ENCODE measurements around the gene CTNNA3. TPM values are rescaled to one million over a fixed set of nuclear protein-coding genes. Genes with fewer than 3 reads are reported as not detected.
"Not testable (repeated sequence)": the region's sequence is repeated elsewhere in the genome, so short reads cannot be mapped to it uniquely, and the experiment has no call there.

Gene CTNNA3
- total RNA-seq, 1 donor from 2014 or later: 0.30 TPM

GRCh38 chr10:67596641-67597040 is 99.4 kb downstream of the CTNNA3 start:
- no peak for DNase-seq (ENCODE audit: extremely low spot score, unreplicated experiment)
- H3K27ac Mint-ChIP-seq (ENCODE audit: unreplicated experiment): no peak overlapping the region
- no peak overlapping the region for H3K4me3 Mint-ChIP-seq (ENCODE audit: unreplicated experiment)
- peaks cover 38% of the 10 kb centered on the region for H3K4me1 Mint-ChIP-seq (ENCODE audit: unreplicated experiment)
- H3K9me3 Mint-ChIP-seq (ENCODE audit: unreplicated experiment): peaks cover 19% of the 10 kb centered on the region
- peaks cover 3% of the 10 kb centered on the region for H3K36me3 Mint-ChIP-seq (ENCODE audit: unreplicated experiment)
- no peak for TF ChIP-seq CTCF (IDR thresholded peaks at IDR 0.05)
- no peaks in the 10 kb centered on the region for H3K27me3 Mint-ChIP-seq (ENCODE audit: unreplicated experiment)

GRCh38 chr10:67587771-67588170 is 108.2 kb downstream of the CTNNA3 start:
- no peak for TF ChIP-seq CTCF (IDR thresholded peaks at IDR 0.05)
- Mint-ChIP-seq H3K4me3 (ENCODE audit: unreplicated experiment) (no peak overlapping the region), H3K27ac (ENCODE audit: unreplicated experiment) (no peak overlapping the region), H3K9me3 (ENCODE audit: unreplicated experiment) (peaks cover 35% of the 10 kb centered on the region), H3K4me1 (ENCODE audit: unreplicated experiment) (peaks cover 14% of the 10 kb centered on the region), H3K36me3 (ENCODE audit: unreplicated experiment) (peaks cover 9% of the 10 kb centered on the region), H3K27me3 (ENCODE audit: unreplicated experiment) (no peaks in the 10 kb centered on the region)
- no peak for DNase-seq (ENCODE audit: extremely low spot score, unreplicated experiment)

- no peak for TF ChIP-seq CTCF (IDR thresholded peaks at IDR 0.05)
- no peak for DNase-seq (ENCODE audit: extremely low spot score, unreplicated experiment)
- no peak overlapping the region for H3K27ac Mint-ChIP-seq (ENCODE audit: unreplicated experiment)
- H3K27me3 Mint-ChIP-seq (ENCODE audit: unreplicated experiment): peaks cover 10% of the 10 kb centered on the region
- no peaks in the 10 kb centered on the region for H3K36me3 Mint-ChIP-seq (ENCODE audit: unreplicated experiment)
- H3K4me3 Mint-ChIP-seq (ENCODE audit: unreplicated experiment): no peak overlapping the region
- H3K9me3 Mint-ChIP-seq (ENCODE audit: unreplicated experiment): no peaks in the 10 kb centered on the region
- no peaks in the 10 kb centered on the region for H3K4me1 Mint-ChIP-seq (ENCODE audit: unreplicated experiment)
Observed at GRCh38 chr10:67575532-67575931, 120.5 kb downstream of the CTNNA3 start.

GRCh38 chr10:67573484-67573883 is 122.5 kb downstream of the CTNNA3 start:
- H3K27me3 Mint-ChIP-seq (ENCODE audit: unreplicated experiment): peaks cover 10% of the 10 kb centered on the region
- DNase-seq (ENCODE audit: extremely low spot score, unreplicated experiment): no peak
- H3K4me1 Mint-ChIP-seq (ENCODE audit: unreplicated experiment): no peaks in the 10 kb centered on the region
- no peak overlapping the region for H3K4me3 Mint-ChIP-seq (ENCODE audit: unreplicated experiment)
- TF ChIP-seq CTCF (IDR thresholded peaks at IDR 0.05): no peak
- H3K36me3 Mint-ChIP-seq (ENCODE audit: unreplicated experiment): no peaks in the 10 kb centered on the region
- no peak overlapping the region for H3K27ac Mint-ChIP-seq (ENCODE audit: unreplicated experiment)
- no peaks in the 10 kb centered on the region for H3K9me3 Mint-ChIP-seq (ENCODE audit: unreplicated experiment)

- no peak for TF ChIP-seq CTCF (IDR thresholded peaks at IDR 0.05)
- no peak for DNase-seq (ENCODE audit: extremely low spot score, unreplicated experiment)
- Mint-ChIP-seq H3K4me1 (ENCODE audit: unreplicated experiment) (no peaks in the 10 kb centered on the region), H3K9me3 (ENCODE audit: unreplicated experiment) (no peaks in the 10 kb centered on the region), H3K27ac (ENCODE audit: unreplicated experiment) (no peak overlapping the region), H3K4me3 (ENCODE audit: unreplicated experiment) (no peak overlapping the region), H3K27me3 (ENCODE audit: unreplicated experiment) (peaks cover 10% of the 10 kb centered on the region), H3K36me3 (ENCODE audit: unreplicated experiment) (no peaks in the 10 kb centered on the region)
Observed at GRCh38 chr10:67571503-67571902, 124.5 kb downstream of the CTNNA3 start.

GRCh38 chr10:67558311-67558710 is 137.7 kb downstream of the CTNNA3 start:
- DNase-seq (ENCODE audit: extremely low spot score, unreplicated experiment); H3K4me3 Mint-ChIP-seq (ENCODE audit: unreplicated experiment); H3K27ac Mint-ChIP-seq (ENCODE audit: unreplicated experiment); H3K4me1 Mint-ChIP-seq (ENCODE audit: unreplicated experiment); H3K27me3 Mint-ChIP-seq (ENCODE audit: unreplicated experiment); H3K36me3 Mint-ChIP-seq (ENCODE audit: unreplicated experiment): not testable (repeated sequence)
- H3K9me3 Mint-ChIP-seq (ENCODE audit: unreplicated experiment): peaks cover 14% of the 10 kb centered on the region
